ENCODE measurements around the gene RABGAP1L. TPM values are rescaled to one million over a fixed set of nuclear protein-coding genes. Genes with fewer than 3 reads are reported as not detected.

Gene RABGAP1L
- total and polyA plus RNA-seq, 4 donors, result 33.7 to 128 (median 62.1) TPM

GRCh38 chr1:174744886-174745285 lies 585.6 kb downstream of the RABGAP1L start:
- Histone ChIP-seq H3K4me3 (ENCODE audit: low read depth, low read length) (no peak overlapping the region), H3K4me1 (ENCODE audit: control insufficient read depth, insufficient read depth, low read length) (no peaks in the 10 kb centered on the region), H3K27ac (ENCODE audit: low read depth, low read length) (no peak overlapping the region), H3K27me3 (ENCODE audit: control insufficient read depth, insufficient read depth, low read length) (no peaks in the 10 kb centered on the region), H3K9me3 (ENCODE audit: control insufficient read depth, insufficient read depth, low read length) (no peaks in the 10 kb centered on the region), H3K36me3 (ENCODE audit: control insufficient read depth, insufficient read depth, low read length) (no peaks in the 10 kb centered on the region)
- DNase-seq (ENCODE audit: low read depth in 4 of 6, low spot score in 6 of 6), result no peak
- WGBS (ENCODE audit: insufficient coverage), result no CpG with 5 or more reads among the region's 2 CpGs

DNA sequence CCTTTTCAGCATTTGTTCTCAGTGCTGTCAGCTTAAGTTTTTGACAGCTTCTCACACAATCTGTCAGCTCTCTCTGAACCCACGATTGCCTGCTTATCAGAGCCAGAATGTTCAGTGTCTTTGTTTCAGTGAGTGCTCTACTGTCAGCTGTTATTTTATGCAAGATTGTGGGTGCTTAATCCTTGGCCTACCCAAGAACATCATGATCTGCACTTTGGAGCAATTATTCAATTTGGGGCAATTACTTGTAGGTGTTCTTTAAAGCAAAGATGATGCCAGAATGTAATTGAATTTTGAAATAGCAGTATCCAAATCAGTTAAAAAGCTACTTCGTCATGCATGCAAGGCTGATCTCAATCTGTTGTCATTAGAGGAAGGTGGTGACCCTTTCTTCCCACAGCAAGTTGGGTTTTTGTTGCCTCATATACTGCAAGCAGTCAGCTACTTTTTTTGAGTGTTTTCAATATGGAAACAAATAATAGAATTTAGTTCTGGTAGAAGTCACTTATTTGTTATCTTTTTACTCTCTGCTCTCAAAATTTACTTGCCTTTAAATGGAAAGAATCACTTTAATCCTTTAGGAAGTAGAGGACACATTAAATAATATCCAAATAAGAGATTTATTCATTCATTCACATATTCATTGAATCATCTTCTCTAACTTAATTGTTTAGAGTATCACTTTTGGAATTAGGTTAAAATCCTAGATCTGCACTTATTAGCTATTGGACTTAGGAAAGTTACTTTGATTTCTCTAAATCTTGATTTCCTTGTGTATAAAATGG lies 586.9 kb downstream of the RABGAP1L start:
- no peaks in the 10 kb centered on the region for H3K9me3 ChIP-seq (ENCODE audit: control insufficient read depth, insufficient read depth, low read length)
- no peaks in the 10 kb centered on the region for H3K4me1 ChIP-seq (ENCODE audit: control insufficient read depth, insufficient read depth, low read length)
- 100% methylated on average over 1 of the region's 2 CpGs for WGBS (ENCODE audit: insufficient coverage)
- peak in 2 of 6 donors; percentile 27 to 44 for DNase-seq (ENCODE audit: low read depth in 4 of 6, low spot score in 6 of 6)
- H3K4me3 ChIP-seq (ENCODE audit: low read depth, low read length), result no peak overlapping the region
- H3K36me3 ChIP-seq (ENCODE audit: control insufficient read depth, insufficient read depth, low read length), result no peaks in the 10 kb centered on the region
- H3K27me3 ChIP-seq (ENCODE audit: control insufficient read depth, insufficient read depth, low read length), result no peaks in the 10 kb centered on the region
- no peak overlapping the region for H3K27ac ChIP-seq (ENCODE audit: low read depth, low read length)

DNA sequence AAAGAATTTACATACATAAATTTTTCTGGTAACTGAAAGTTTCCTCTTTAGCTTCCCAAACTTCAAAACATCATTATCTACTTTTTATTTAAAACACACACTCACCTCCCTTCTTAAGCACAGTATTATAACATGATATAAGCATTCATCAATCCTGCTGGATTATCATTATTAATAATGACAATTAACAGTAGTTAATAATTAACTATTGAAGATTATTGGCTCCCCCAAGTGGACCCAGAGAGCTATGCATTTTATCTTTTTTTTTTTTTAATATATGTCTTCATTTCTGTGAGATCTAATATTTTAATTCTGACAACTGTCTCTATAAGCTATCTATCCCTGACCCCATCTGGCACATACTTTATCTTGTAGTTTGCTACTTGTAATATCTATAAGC lies 588.3 kb downstream of the RABGAP1L start:
- no peaks in the 10 kb centered on the region for H3K27me3 ChIP-seq (ENCODE audit: control insufficient read depth, insufficient read depth, low read length)
- H3K9me3 ChIP-seq (ENCODE audit: control insufficient read depth, insufficient read depth, low read length), result no peaks in the 10 kb centered on the region
- no peak overlapping the region for H3K4me3 ChIP-seq (ENCODE audit: low read depth, low read length)
- H3K4me1 ChIP-seq (ENCODE audit: control insufficient read depth, insufficient read depth, low read length), result no peaks in the 10 kb centered on the region
- no peaks in the 10 kb centered on the region for H3K36me3 ChIP-seq (ENCODE audit: control insufficient read depth, insufficient read depth, low read length)
- DNase-seq (ENCODE audit: low read depth in 4 of 6, low spot score in 6 of 6), result no peak
- no peak overlapping the region for H3K27ac ChIP-seq (ENCODE audit: low read depth, low read length)

GRCh38 chr1:174748586-174748985 lies 589.3 kb downstream of the RABGAP1L start:
- WGBS (ENCODE audit: insufficient coverage), result 90% methylated on average over 5 of the region's 7 CpGs
- DNase-seq (ENCODE audit: low read depth in 4 of 6, low spot score in 6 of 6), result no peak
- no peaks in the 10 kb centered on the region for H3K9me3 ChIP-seq (ENCODE audit: control insufficient read depth, insufficient read depth, low read length)

DNA sequence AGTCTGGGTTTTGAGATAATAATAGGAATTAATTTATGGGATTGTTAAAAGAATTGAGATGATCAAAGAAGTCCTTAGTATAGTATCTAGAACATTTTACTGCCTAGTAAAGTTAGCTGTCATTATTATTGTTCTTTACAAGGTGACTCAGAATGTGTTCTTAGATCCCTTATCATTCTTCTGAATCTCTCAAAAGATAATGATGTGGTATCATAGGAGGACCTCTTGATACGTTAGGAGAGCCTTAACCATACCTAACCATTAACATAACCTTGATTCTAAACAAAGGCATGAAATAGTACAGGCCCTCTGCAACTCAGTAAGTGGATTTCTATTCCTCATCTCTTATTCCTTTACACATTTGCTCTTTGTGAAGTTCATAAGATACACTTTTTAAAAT lies 593.8 kb downstream of the RABGAP1L start:
- Histone ChIP-seq H3K27ac (ENCODE audit: low read depth, low read length) (no peak overlapping the region), H3K4me1 (ENCODE audit: control insufficient read depth, insufficient read depth, low read length) (no peaks in the 10 kb centered on the region), H3K4me3 (ENCODE audit: low read depth, low read length) (no peak overlapping the region), H3K36me3 (ENCODE audit: control insufficient read depth, insufficient read depth, low read length) (no peaks in the 10 kb centered on the region), H3K27me3 (ENCODE audit: control insufficient read depth, insufficient read depth, low read length) (no peaks in the 10 kb centered on the region), H3K9me3 (ENCODE audit: control insufficient read depth, insufficient read depth, low read length) (no peaks in the 10 kb centered on the region)
- DNase-seq (ENCODE audit: low read depth in 4 of 6, low spot score in 6 of 6), result no peak
- no CpG with 5 or more reads among the region's 1 CpG for WGBS (ENCODE audit: insufficient coverage)

More at GRCh38 chr1:174748586-174748985, 589.3 kb downstream of the RABGAP1L start:
- no peak overlapping the region for H3K4me3 ChIP-seq (ENCODE audit: low read depth, low read length)
- no peaks in the 10 kb centered on the region for H3K27me3 ChIP-seq (ENCODE audit: control insufficient read depth, insufficient read depth, low read length)
- no peak overlapping the region for H3K27ac ChIP-seq (ENCODE audit: low read depth, low read length)
- no peaks in the 10 kb centered on the region for H3K36me3 ChIP-seq (ENCODE audit: control insufficient read depth, insufficient read depth, low read length)
- no peaks in the 10 kb centered on the region for H3K4me1 ChIP-seq (ENCODE audit: control insufficient read depth, insufficient read depth, low read length)

DNA sequence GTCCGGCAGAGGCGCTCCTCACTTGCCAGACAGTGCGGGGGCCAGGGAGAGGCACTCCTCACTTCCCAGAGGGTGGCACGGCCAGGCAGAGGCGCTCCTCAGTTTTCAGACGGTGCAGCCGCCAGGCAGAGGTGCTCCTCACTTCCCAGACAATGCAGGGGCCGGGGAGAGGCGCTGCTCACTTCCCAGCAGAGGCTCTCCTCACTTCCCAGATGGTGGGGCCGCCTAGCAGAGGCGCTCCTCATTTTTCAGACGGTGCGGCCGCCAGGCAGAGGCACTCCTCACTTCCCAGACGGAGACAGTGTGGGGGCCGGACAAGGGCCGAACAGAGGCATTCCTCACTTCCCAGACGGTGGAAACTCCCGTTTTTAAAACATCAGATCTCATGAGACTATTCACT lies 602.0 kb downstream of the RABGAP1L start:
- H3K27ac ChIP-seq (ENCODE audit: low read depth, low read length), result no peak overlapping the region

GRCh38 chr1:174761901-174762585 lies 602.7 kb downstream of the RABGAP1L start:
- WGBS (ENCODE audit: insufficient coverage), result 81% methylated on average over 3 of the region's 4 CpGs
- Histone ChIP-seq H3K27ac (ENCODE audit: low read depth, low read length) (no peak overlapping the region), H3K4me3 (ENCODE audit: low read depth, low read length) (no peak overlapping the region), H3K27me3 (ENCODE audit: control insufficient read depth, insufficient read depth, low read length) (no peaks in the 10 kb centered on the region), H3K36me3 (ENCODE audit: control insufficient read depth, insufficient read depth, low read length) (no peaks in the 10 kb centered on the region), H3K4me1 (ENCODE audit: control insufficient read depth, insufficient read depth, low read length) (no peaks in the 10 kb centered on the region), H3K9me3 (ENCODE audit: control insufficient read depth, insufficient read depth, low read length) (no peaks in the 10 kb centered on the region)
- DNase-seq (ENCODE audit: low read depth in 4 of 6, low spot score in 6 of 6), result no peak

More for the DNA sequence above, 602.0 kb downstream of the RABGAP1L start:
- no peaks in the 10 kb centered on the region for H3K27me3 ChIP-seq (ENCODE audit: control insufficient read depth, insufficient read depth, low read length)
- H3K4me1 ChIP-seq (ENCODE audit: control insufficient read depth, insufficient read depth, low read length), result no peaks in the 10 kb centered on the region
- no peak for DNase-seq (ENCODE audit: low read depth in 4 of 6, low spot score in 6 of 6)
- no peaks in the 10 kb centered on the region for H3K36me3 ChIP-seq (ENCODE audit: control insufficient read depth, insufficient read depth, low read length)
- 91% methylated on average over 19 of the region's 19 CpGs for WGBS (ENCODE audit: insufficient coverage)
- no peaks in the 10 kb centered on the region for H3K9me3 ChIP-seq (ENCODE audit: control insufficient read depth, insufficient read depth, low read length)
- no peak overlapping the region for H3K4me3 ChIP-seq (ENCODE audit: low read depth, low read length)

GRCh38 chr1:174764191-174764590 lies 604.9 kb downstream of the RABGAP1L start:
- H3K27me3 ChIP-seq (ENCODE audit: control insufficient read depth, insufficient read depth, low read length), result no peaks in the 10 kb centered on the region
- no peak overlapping the region for H3K27ac ChIP-seq (ENCODE audit: low read depth, low read length)
- no peaks in the 10 kb centered on the region for H3K36me3 ChIP-seq (ENCODE audit: control insufficient read depth, insufficient read depth, low read length)
- WGBS (ENCODE audit: insufficient coverage), result 100% methylated on average over 1 of the region's 2 CpGs
- H3K9me3 ChIP-seq (ENCODE audit: control insufficient read depth, insufficient read depth, low read length), result no peaks in the 10 kb centered on the region
- DNase-seq (ENCODE audit: low read depth in 4 of 6, low spot score in 6 of 6), result peak in 1 of 6 donors; percentile 21
- H3K4me1 ChIP-seq (ENCODE audit: control insufficient read depth, insufficient read depth, low read length), result no peaks in the 10 kb centered on the region
- H3K4me3 ChIP-seq (ENCODE audit: low read depth, low read length), result no peak overlapping the region

DNA sequence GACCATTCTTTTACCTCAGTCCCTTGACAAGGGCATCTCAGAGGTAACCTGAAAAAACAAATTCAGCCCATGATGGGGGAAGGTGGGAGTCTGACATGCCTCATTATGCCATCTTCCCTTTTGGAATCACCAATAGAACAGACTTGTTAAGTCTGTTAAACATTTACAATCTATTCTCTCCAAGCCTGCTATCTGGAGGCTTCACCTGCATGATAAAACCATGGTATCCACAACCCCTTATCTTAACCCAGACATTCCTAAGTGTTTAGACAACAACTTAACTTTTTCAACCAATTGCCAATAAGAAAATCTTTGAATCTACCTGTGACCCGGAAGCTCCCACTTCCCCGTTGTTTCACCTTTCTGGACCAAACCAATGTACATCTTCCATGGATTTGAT lies 607.4 kb downstream of the RABGAP1L start:
- Histone ChIP-seq H3K9me3 (ENCODE audit: control insufficient read depth, insufficient read depth, low read length) (no peaks in the 10 kb centered on the region), H3K4me3 (ENCODE audit: low read depth, low read length) (no peak overlapping the region), H3K36me3 (ENCODE audit: control insufficient read depth, insufficient read depth, low read length) (no peaks in the 10 kb centered on the region), H3K27me3 (ENCODE audit: control insufficient read depth, insufficient read depth, low read length) (no peaks in the 10 kb centered on the region), H3K4me1 (ENCODE audit: control insufficient read depth, insufficient read depth, low read length) (no peaks in the 10 kb centered on the region), H3K27ac (ENCODE audit: low read depth, low read length) (no peak overlapping the region)
- WGBS (ENCODE audit: insufficient coverage), result no CpG with 5 or more reads among the region's 2 CpGs
- no peak for DNase-seq (ENCODE audit: low read depth in 4 of 6, low spot score in 6 of 6)

DNA sequence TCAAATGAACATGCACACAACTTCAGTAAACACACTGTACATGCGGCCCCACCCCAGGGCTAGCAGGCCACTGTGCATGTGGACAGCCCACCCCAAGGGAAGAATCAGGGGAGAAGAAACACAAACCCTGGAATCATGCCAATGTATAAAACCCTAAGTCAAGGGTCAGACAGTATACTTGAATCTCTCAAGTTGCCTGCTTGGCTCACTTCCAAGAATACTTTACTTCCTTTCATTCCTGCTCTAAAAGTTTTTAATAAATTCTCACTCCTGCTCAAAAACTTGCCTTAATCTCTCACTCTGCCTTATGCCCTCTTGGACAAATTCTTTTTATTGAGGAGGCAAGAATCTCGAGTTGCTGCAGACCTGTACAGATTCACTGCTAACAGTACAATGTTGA lies 609.2 kb downstream of the RABGAP1L start:
- H3K27ac ChIP-seq (ENCODE audit: low read depth, low read length), result no peak overlapping the region
- no peaks in the 10 kb centered on the region for H3K27me3 ChIP-seq (ENCODE audit: control insufficient read depth, insufficient read depth, low read length)
- H3K4me1 ChIP-seq (ENCODE audit: control insufficient read depth, insufficient read depth, low read length), result no peaks in the 10 kb centered on the region
- no peaks in the 10 kb centered on the region for H3K9me3 ChIP-seq (ENCODE audit: control insufficient read depth, insufficient read depth, low read length)
- no peaks in the 10 kb centered on the region for H3K36me3 ChIP-seq (ENCODE audit: control insufficient read depth, insufficient read depth, low read length)
- DNase-seq (ENCODE audit: low read depth in 4 of 6, low spot score in 6 of 6), result no peak
- H3K4me3 ChIP-seq (ENCODE audit: low read depth, low read length), result no peak overlapping the region
- 67% methylated on average over 1 of the region's 2 CpGs for WGBS (ENCODE audit: insufficient coverage)
